ENCODE data around the gene CA11.

The CA11 gene

DNA sequence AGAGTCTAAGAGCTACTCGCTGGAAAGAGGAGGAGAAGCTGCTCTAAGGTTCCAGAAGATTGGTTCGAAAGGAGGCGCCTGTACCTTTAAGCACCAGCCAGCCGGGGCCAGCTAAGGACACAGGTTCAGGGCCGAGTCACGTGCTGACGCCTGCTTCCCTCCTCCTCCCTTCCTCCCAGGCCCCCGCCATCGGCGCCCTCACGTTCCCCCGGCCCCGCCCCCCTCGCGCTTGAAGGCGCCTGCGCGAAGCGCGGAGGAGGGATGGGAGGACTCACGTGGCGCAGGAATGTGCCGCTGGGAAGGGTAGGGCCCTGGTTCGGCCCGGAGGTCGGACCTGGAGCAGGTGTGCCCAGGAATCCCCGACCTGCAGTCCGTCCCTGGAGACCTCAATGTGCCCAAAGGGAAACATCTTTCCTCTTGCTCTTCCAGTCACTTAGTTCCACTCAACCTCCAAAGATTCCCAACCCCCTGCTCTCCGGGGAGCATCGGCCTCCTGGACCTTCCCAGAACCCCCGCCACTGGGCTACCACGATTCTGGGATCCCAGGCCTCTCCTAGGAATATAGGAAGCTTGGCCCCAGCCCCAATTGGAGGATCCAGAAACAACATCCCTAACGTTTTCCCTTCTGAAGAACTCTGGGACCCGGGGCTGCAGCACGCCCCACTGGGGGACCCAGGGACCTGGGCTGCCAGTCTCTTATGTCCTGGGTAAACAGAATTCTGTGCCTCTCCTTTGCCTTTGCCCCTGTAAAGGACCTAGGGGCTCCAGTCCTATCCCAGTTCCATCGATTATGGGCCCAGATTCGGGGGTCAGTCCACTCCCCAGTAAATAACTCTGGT lies 11.3 kb downstream of the CA11 start:
- no peaks in the 10 kb centered on the region for H3K9me3 ChIP-seq (ENCODE audit: low read length)
- H3K4me2 ChIP-seq (ENCODE audit: low read length), result peak overlapping the region; percentile 93
- peaks cover 53% of the 10 kb centered on the region for H3K4me1 ChIP-seq (ENCODE audit: insufficient read depth, low read length, severe bottlenecking)
- H3K27ac ChIP-seq (ENCODE audit: low read depth, low read length, poor library complexity, severe bottlenecking), result peak overlapping the region; percentile 86
- TF ChIP-seq, protein P1, sequence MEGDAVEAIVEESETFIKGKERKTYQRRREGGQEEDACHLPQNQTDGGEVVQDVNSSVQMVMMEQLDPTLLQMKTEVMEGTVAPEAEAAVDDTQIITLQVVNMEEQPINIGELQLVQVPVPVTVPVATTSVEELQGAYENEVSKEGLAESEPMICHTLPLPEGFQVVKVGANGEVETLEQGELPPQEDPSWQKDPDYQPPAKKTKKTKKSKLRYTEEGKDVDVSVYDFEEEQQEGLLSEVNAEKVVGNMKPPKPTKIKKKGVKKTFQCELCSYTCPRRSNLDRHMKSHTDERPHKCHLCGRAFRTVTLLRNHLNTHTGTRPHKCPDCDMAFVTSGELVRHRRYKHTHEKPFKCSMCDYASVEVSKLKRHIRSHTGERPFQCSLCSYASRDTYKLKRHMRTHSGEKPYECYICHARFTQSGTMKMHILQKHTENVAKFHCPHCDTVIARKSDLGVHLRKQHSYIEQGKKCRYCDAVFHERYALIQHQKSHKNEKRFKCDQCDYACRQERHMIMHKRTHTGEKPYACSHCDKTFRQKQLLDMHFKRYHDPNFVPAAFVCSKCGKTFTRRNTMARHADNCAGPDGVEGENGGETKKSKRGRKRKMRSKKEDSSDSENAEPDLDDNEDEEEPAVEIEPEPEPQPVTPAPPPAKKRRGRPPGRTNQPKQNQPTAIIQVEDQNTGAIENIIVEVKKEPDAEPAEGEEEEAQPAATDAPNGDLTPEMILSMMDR (IDR thresholded peaks at IDR 0.05; ENCODE audit: low read length), result no peak
- TF ChIP-seq EZH2 (IDR thresholded peaks at IDR 0.05; ENCODE audit: borderline replicate concordance, low read length), result no peak
- H3K79me2 ChIP-seq (ENCODE audit: insufficient read depth, low read length), result no peaks in the 10 kb centered on the region
- no peaks in the 10 kb centered on the region for H4K20me1 ChIP-seq (ENCODE audit: insufficient read depth, low read length)
- H3K9me2 ChIP-seq (ENCODE audit: low read depth, low read length), result no peaks in the 10 kb centered on the region
- H3K36me3 ChIP-seq (ENCODE audit: insufficient read depth, low read length), result peaks cover 12% of the 10 kb centered on the region
- no peaks in the 10 kb centered on the region for H3K27me3 ChIP-seq (ENCODE audit: insufficient read depth, low read length)
- H3F3A ChIP-seq (ENCODE audit: insufficient read depth, low read length), result 0 out of 2 replicates have a peak, but pooled peaks cover 5% of the 10 kb centered on the region
- peak overlapping the region; percentile 82 for H3K9ac ChIP-seq (ENCODE audit: low read length)
- H2AFZ ChIP-seq (ENCODE audit: low read length), result no peak overlapping the region
- peak overlapping the region; percentile 84 for H3K4me3 ChIP-seq (ENCODE audit: low read depth, low read length, poor library complexity, severe bottlenecking)

GRCh38 chr19:48634036-48634342 lies 12.0 kb downstream of the CA11 start:
- Histone ChIP-seq H3K79me2 (ENCODE audit: insufficient read depth, low read length) (no peaks in the 10 kb centered on the region), H3K4me3 (ENCODE audit: low read depth, low read length, poor library complexity, severe bottlenecking) (peak overlapping the region; percentile 84), H4K20me1 (ENCODE audit: insufficient read depth, low read length) (no peaks in the 10 kb centered on the region), H2AFZ (ENCODE audit: low read length) (no peak overlapping the region), H3K4me2 (ENCODE audit: low read length) (peak overlapping the region; percentile 93), H3K9me2 (ENCODE audit: low read depth, low read length) (no peaks in the 10 kb centered on the region), H3K36me3 (ENCODE audit: insufficient read depth, low read length) (peaks cover 17% of the 10 kb centered on the region), H3K9me3 (ENCODE audit: low read length) (no peaks in the 10 kb centered on the region), H3K27me3 (ENCODE audit: insufficient read depth, low read length) (no peaks in the 10 kb centered on the region), H3K9ac (ENCODE audit: low read length) (peak overlapping the region; percentile 82), H3F3A (ENCODE audit: insufficient read depth, low read length) (0 out of 2 replicates have a peak, but pooled peaks cover 5% of the 10 kb centered on the region), H3K27ac (ENCODE audit: low read depth, low read length, poor library complexity, severe bottlenecking) (peak overlapping the region; percentile 86), H3K4me1 (ENCODE audit: insufficient read depth, low read length, severe bottlenecking) (peaks cover 53% of the 10 kb centered on the region)
- TF ChIP-seq, protein P1 (IDR thresholded peaks at IDR 0.05; ENCODE audit: low read length), result no peak
- no peak for TF ChIP-seq EZH2 (IDR thresholded peaks at IDR 0.05; ENCODE audit: borderline replicate concordance, low read length)

- Histone ChIP-seq H3K36me3 (ENCODE audit: insufficient read depth, low read length) (peaks cover 17% of the 10 kb centered on the region), H3K4me3 (ENCODE audit: low read depth, low read length, poor library complexity, severe bottlenecking) (peak overlapping the region; percentile 84), H4K20me1 (ENCODE audit: insufficient read depth, low read length) (no peaks in the 10 kb centered on the region), H2AFZ (ENCODE audit: low read length) (no peak overlapping the region), H3K79me2 (ENCODE audit: insufficient read depth, low read length) (no peaks in the 10 kb centered on the region), H3K4me1 (ENCODE audit: insufficient read depth, low read length, severe bottlenecking) (peaks cover 48% of the 10 kb centered on the region), H3K27ac (ENCODE audit: low read depth, low read length, poor library complexity, severe bottlenecking) (peak overlapping the region; percentile 86), H3K27me3 (ENCODE audit: insufficient read depth, low read length) (no peaks in the 10 kb centered on the region), H3K9ac (ENCODE audit: low read length) (peak overlapping the region; percentile 82), H3K4me2 (ENCODE audit: low read length) (peak overlapping the region; percentile 93), H3F3A (ENCODE audit: insufficient read depth, low read length) (0 out of 2 replicates have a peak, but pooled peaks cover 5% of the 10 kb centered on the region), H3K9me3 (ENCODE audit: low read length) (no peaks in the 10 kb centered on the region), H3K9me2 (ENCODE audit: low read depth, low read length) (no peaks in the 10 kb centered on the region)
- no peak for TF ChIP-seq EZH2 (IDR thresholded peaks at IDR 0.05; ENCODE audit: borderline replicate concordance, low read length)
- TF ChIP-seq, protein P1 (IDR thresholded peaks at IDR 0.05; ENCODE audit: low read length), result no peak
Observed at GRCh38 chr19:48633148-48634035, 12.6 kb downstream of the CA11 start.

Measured in OCI-LY1 (cell line).